B cell (primary cell): ENCODE measurements around the gene GRIP1. TPM values are rescaled to one million over a fixed set of nuclear protein-coding genes. Genes with fewer than 3 reads are reported as not detected.

Experiments used
- ATAC-seq: fragments of 200-7000 bp; cut with Tn5 transposase; one replicate; pipeline ENCODE4 v1.10.0; 2021; ENCODE audit warnings: low read depth, mild to moderate bottlenecking, moderate number of reproducible peaks, moderate library complexity
- CTCF ChIA-PET: fragments of 350-600 bp; sonication (Branson Sonifier 250); formaldehyde crosslinking; loops from one replicate; lab custom pipeline; 2021; ENCODE audit warnings: antibody characterized with exemption, inconsistent platforms; lab: Charles Lee
- POLR2A ChIA-PET: fragments of 350-600 bp; sonication (Branson Sonifier 250); formaldehyde crosslinking; loops from one replicate; lab custom pipeline; 2021; ENCODE audit warnings: antibody characterized with exemption; lab: Charles Lee
- DNase-seq: peaks from one replicate; pipeline ENCODE4 v3.0.0; 2013
- H2AFZ ChIP-seq: 2 replicates; pipeline ENCODE4 v1.6.1; 2012; ENCODE audit warnings: mild to moderate bottlenecking, low read depth, low read length; ENCODE audit not compliant: insufficient read depth, poor library complexity, severe bottlenecking
- H3K27ac ChIP-seq, 2 donors: 1 replicate in 1 of 2; 2 replicates in 1 of 2; pipeline ENCODE4 v1.5.1; 2012 to 2013; ENCODE audit warnings: low read length in 2 of 2, mild to moderate bottlenecking in 2 of 2, moderate library complexity in 1 of 2
- H3K27me3 ChIP-seq, 4 experiments: fragments of 200-600 bp in 1 of 4; sonication (generic) in 1 of 4; replicated peaks in 1 of 4; 1 replicate in 2 of 4; 2 replicates in 2 of 4; pipeline versions ENCODE4 v1.6.1 to v1.7.0; 2013 to 2016; ENCODE audit warnings: low read length in 3 of 4, mild to moderate bottlenecking in 2 of 4, mixed read lengths in 1 of 4, moderate library complexity in 1 of 4; ENCODE audit not compliant: insufficient read depth in 4 of 4, control insufficient read depth in 3 of 4; ENCODE audit errors: control extremely low read depth in 1 of 4
- H3K36me3 ChIP-seq, 2 experiments: replicated peaks in 1 of 2; 1 replicate in 1 of 2; 2 replicates in 1 of 2; pipeline versions ENCODE4 v1.6.1 to v1.7.1; 2013; ENCODE audit warnings: low read length in 1 of 2; ENCODE audit not compliant: insufficient read depth in 2 of 2, control insufficient read depth in 1 of 2; ENCODE audit errors: control extremely low read depth in 1 of 2, extremely low read depth in 1 of 2
- H3K4me1 ChIP-seq, 2 donors: fragments of 200-600 bp in 1 of 2; sonication (generic) in 1 of 2; 1 replicate in 1 of 2; 2 replicates in 1 of 2; pipeline versions ENCODE4 v1.5.1 to v1.6.1; 2013 to 2017; ENCODE audit warnings: low read length in 2 of 2; ENCODE audit not compliant: control insufficient read depth in 2 of 2, insufficient read depth in 2 of 2
- H3K4me2 ChIP-seq: replicated peaks from 2 replicates; pipeline ENCODE3; 2012; ENCODE audit warnings: mild to moderate bottlenecking, low read depth, low read length; ENCODE audit not compliant: poor library complexity, severe bottlenecking
- H3K4me3 ChIP-seq, 5 experiments: fragments of 200-600 bp in 1 of 5; sonication (generic) in 1 of 5; 1 replicate in 3 of 5; 2 replicates in 2 of 5; pipeline versions ENCODE4 v1.5.1 to v1.7.0; 2011 to 2016; ENCODE audit warnings: low read length in 4 of 5, mild to moderate bottlenecking in 4 of 5, low read depth in 2 of 5, control low read depth in 1 of 5, moderate library complexity in 1 of 5; ENCODE audit not compliant: insufficient read depth in 1 of 5; ENCODE audit errors: control extremely low read depth in 1 of 5, extremely low read depth in 1 of 5
- H3K79me2 ChIP-seq: fragments of 200-600 bp; sonication (generic); one replicate; pipeline ENCODE4 v1.6.0; 2016; ENCODE audit warnings: low read length; ENCODE audit not compliant: control insufficient read depth, insufficient read depth
- H3K9ac ChIP-seq: fragments of 200-600 bp; sonication (generic); 2 replicates; pipeline ENCODE4 v1.6.1; 2017; ENCODE audit warnings: mild to moderate bottlenecking, low read length, moderate library complexity
- H3K9me3 ChIP-seq, 3 donors: one replicate each; pipeline versions ENCODE4 v1.6.1 to v1.7.1; 2013; ENCODE audit warnings: low read length in 2 of 3; ENCODE audit not compliant: control insufficient read depth in 2 of 3, insufficient read depth in 1 of 3; ENCODE audit errors: control extremely low read depth in 1 of 3
- H4K20me1 ChIP-seq: 2 replicates; pipeline ENCODE4 v1.6.0; 2012; ENCODE audit warnings: mild to moderate bottlenecking, low read length; ENCODE audit not compliant: insufficient read depth, control insufficient read depth, poor library complexity, severe bottlenecking
- H3K27ac Mint-ChIP-seq: one replicate; pipeline ENCODE4 v1.8.0; 2021; ENCODE audit warnings: mixed read lengths
- H3K27me3 Mint-ChIP-seq: one replicate; pipeline ENCODE4 v1.8.0; 2021; ENCODE audit warnings: mixed read lengths
- H3K4me1 Mint-ChIP-seq: one replicate; pipeline ENCODE4 v1.8.0; 2021; ENCODE audit warnings: mixed read lengths
- H3K4me3 Mint-ChIP-seq: one replicate; pipeline ENCODE4 v1.8.0; 2021; ENCODE audit warnings: mixed read lengths
- H3K9me3 Mint-ChIP-seq: one replicate; pipeline ENCODE4 v1.8.0; 2022; ENCODE audit warnings: mixed read lengths; ENCODE audit not compliant: insufficient read depth
- EZH2 ChIP-seq: IDR thresholded peaks from 2 replicates; pipeline ENCODE4 v1.6.1; 2012; ENCODE audit warnings: borderline replicate concordance, low read depth, mild to moderate bottlenecking, moderate library complexity, low read length; ENCODE audit not compliant: insufficient read depth, poor library complexity, severe bottlenecking
- WGBS: methylation state at CpG from one replicate; pipeline ENCODE4 v1.1.5; 2013; ENCODE audit warnings: missing lambda C conversion rate; ENCODE audit not compliant: insufficient coverage; 5-methylcytosine and 5-hydroxymethylcytosine counted together
- intact Hi-C: fragments of 100-400 bp; cut with micrococcal nuclease; formaldehyde crosslinking; loops from one replicate; pipeline ENCODE4 v1.10.0; 2022
- polyA plus RNA-seq: library from polyadenylated mRNA; depleted of rRNA; stranded (reverse); fragments of >200 nt; gene quantifications from 2 replicates; pipeline ENCODE4 v1.2.3, GENCODE V29; 2012
- total RNA-seq, 2 donors: library from RNA; stranded (reverse); fragments of 120-200 nt in 1 of 2; gene quantifications; 1 replicate in 1 of 2; 2 replicates in 1 of 2; pipeline versions ENCODE4 v1.2.3 to v1.2.4, GENCODE V29; 2013 to 2022
- TF ChIP-seq, protein P1 (sequence below): fragments of 200-600 bp; IDR thresholded peaks from one replicate; pipeline ENCODE4 v1.8.0; 2022; ENCODE audit warnings: antibody characterized with exemption, mild to moderate bottlenecking

The GRIP1 gene
- total and polyA plus RNA-seq, 2 donors (not counting 1 experiment from before 2014, with no cell fraction given) = 0.22 TPM; not detected in 1

DNA sequence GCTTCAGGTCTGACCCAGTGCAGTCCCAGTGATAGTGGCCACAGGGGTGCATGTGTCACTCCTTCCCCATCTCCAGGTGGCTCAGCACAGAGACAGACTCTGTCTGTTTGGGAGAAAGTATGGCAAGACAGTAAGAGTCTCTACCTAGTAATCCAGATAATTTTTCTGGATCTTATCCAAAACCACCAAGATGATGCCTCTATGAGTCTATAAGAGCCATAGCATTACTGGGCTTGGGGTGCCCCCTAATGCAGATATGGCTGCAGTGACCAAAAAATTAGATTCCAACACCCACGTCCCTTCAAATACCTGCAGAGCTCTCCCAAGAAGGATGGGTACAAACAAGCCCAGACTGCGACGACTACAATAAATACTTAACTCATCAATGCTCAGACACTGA, 123.8 kb downstream of the GRIP1 start:
- Histone ChIP-seq H3K9ac (no peak overlapping the region), H2AFZ (no peak overlapping the region), H3K36me3 (no peaks in the 10 kb centered on the region), H3K9me3 (no peaks in the 10 kb centered on the region), H3K4me3 (no peak overlapping the region), H3K79me2 (no peaks in the 10 kb centered on the region), H3K4me1 (no peaks in the 10 kb centered on the region), H3K27ac (no peak overlapping the region), H3K27me3 (peaks cover 0 to 4% (median 0%) of the 10 kb centered on the region in 4 experiments), H3K4me2 (no peak overlapping the region), H4K20me1 (no peaks in the 10 kb centered on the region)
- no peak overlapping the region for H3K4me3 Mint-ChIP-seq
- peaks cover 10% of the 10 kb centered on the region for H3K27me3 Mint-ChIP-seq
- 82% methylated on average over 1 of the region's 3 CpGs for WGBS
- H3K9me3 Mint-ChIP-seq = no peaks in the 10 kb centered on the region
- CTCF ChIA-PET = no interaction called here
- no peak for DNase-seq
- intact Hi-C loops = no loop called here
- no peak for TF ChIP-seq EZH2
- TF ChIP-seq, protein P1, sequence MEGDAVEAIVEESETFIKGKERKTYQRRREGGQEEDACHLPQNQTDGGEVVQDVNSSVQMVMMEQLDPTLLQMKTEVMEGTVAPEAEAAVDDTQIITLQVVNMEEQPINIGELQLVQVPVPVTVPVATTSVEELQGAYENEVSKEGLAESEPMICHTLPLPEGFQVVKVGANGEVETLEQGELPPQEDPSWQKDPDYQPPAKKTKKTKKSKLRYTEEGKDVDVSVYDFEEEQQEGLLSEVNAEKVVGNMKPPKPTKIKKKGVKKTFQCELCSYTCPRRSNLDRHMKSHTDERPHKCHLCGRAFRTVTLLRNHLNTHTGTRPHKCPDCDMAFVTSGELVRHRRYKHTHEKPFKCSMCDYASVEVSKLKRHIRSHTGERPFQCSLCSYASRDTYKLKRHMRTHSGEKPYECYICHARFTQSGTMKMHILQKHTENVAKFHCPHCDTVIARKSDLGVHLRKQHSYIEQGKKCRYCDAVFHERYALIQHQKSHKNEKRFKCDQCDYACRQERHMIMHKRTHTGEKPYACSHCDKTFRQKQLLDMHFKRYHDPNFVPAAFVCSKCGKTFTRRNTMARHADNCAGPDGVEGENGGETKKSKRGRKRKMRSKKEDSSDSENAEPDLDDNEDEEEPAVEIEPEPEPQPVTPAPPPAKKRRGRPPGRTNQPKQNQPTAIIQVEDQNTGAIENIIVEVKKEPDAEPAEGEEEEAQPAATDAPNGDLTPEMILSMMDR = no peak
- POLR2A ChIA-PET = no interaction called here
- H3K4me1 Mint-ChIP-seq = peaks cover 4% of the 10 kb centered on the region
- no peak overlapping the region for H3K27ac Mint-ChIP-seq
- ATAC-seq = no peak

DNA sequence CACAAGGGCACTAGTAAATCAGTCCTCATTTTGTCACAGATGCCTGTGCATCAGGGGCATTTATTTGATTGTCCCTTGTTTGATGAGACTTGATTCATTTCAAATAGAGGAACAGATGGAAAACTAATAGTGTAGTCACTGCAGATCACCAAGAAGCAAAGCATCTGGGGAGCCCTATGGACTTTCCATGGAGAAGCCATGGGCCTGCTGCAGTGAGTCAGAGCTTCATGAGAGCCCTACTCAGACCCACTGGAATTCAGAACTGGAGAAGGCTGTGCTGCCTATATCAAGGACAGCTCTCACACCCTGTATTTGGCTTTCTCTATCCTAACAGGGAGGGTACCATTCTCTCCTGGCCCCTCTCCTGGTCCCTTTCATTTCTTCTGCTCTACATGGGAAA, 126.2 kb downstream of the GRIP1 start:
- Histone ChIP-seq H3K4me2 (no peak overlapping the region), H3K36me3 (no peaks in the 10 kb centered on the region), H3K27ac (no peak overlapping the region), H2AFZ (no peak overlapping the region), H3K4me1 (peaks cover 16 to 18% of the 10 kb centered on the region in 2 donors), H3K79me2 (no peaks in the 10 kb centered on the region), H3K9me3 (no peaks in the 10 kb centered on the region), H3K9ac (no peak overlapping the region), H3K27me3 (peaks cover 0 to 4% (median 0%) of the 10 kb centered on the region in 4 experiments), H4K20me1 (no peaks in the 10 kb centered on the region), H3K4me3 (no peak overlapping the region)
- ChIA-PET POLR2A (no interaction called here), CTCF (no interaction called here)
- Mint-ChIP-seq H3K9me3 (no peaks in the 10 kb centered on the region), H3K4me3 (no peak overlapping the region), H3K27me3 (peaks cover 10% of the 10 kb centered on the region), H3K27ac (no peak overlapping the region), H3K4me1 (peaks cover 23% of the 10 kb centered on the region)
- TF ChIP-seq, protein P1 = no peak
- no peak for TF ChIP-seq EZH2
- intact Hi-C loops = no loop called here
- DNase-seq (no peak), ATAC-seq (no peak)
